NCI-H82 treated with DMSO at 0.1 percent for 48 hours (cell line): ENCODE data around the gene KSR2.
A peak's percentile ranks its signal among the peaks of the same experiment; 100 is the strongest.

Source experiments
- DNase-seq: peaks from one replicate; lab custom pipeline; 2025; ENCODE audit not compliant: unreplicated experiment; lab: John Stamatoyannopoulos, UW

The KSR2 gene

DNA sequence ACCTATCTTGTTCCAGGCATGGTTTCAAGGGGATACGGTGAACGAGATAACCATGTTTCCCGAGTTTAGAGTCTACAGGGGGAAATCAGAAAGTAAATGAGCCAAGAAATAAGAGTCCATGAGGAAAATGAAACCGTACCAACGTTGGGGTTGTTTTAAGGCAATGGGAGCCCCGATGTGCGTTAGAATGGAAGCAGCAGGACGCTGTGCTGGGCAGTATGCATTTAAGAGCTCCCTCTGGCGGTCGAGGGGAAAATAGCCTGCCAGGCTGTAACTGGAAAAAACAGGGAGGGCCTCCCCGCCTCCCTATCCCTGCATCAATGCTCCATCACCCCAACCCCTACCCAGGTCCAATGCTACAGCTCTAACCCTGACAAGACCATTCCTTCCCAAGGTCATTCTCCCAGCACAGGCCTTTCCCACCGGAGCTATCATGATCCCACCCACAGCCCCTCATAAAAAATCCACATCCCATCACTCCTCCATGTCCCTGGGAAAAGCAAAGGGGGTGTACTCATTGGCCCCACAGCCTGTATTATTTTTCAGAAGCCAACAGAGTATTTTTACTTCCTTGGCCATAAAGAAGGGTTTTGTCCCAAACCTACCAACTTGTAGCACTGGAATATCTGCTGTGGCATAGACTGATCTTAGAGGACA is 381.0 kb downstream of the KSR2 start:
- peak; percentile 11 for DNase-seq

DNA sequence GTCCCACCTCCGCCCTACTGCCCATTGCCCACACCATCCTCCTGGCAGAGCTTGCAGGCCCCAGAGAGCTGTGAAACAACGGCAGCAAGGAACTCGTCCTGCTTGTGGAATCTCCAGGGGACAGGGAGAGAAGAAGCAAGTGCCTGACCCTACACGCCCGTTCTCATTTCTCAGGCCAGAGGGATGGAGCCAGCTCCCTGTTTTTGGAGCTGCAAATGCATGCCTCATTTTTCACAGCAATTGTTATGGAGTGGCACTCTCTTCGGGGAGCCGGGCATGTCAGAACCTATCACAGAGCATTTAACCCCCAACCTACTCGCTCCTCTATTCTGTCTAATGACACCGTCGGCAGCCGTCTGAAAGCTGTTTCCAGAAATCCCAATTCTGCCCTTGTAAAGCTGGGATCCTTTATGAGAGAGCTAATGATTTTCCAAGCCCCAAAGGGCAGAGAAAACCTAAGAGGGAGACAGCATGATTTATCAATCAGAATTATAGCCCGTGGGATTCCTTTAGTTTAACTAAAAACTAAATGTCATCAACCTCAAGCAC is 385.0 kb downstream of the KSR2 start:
- no peak for DNase-seq

DNA sequence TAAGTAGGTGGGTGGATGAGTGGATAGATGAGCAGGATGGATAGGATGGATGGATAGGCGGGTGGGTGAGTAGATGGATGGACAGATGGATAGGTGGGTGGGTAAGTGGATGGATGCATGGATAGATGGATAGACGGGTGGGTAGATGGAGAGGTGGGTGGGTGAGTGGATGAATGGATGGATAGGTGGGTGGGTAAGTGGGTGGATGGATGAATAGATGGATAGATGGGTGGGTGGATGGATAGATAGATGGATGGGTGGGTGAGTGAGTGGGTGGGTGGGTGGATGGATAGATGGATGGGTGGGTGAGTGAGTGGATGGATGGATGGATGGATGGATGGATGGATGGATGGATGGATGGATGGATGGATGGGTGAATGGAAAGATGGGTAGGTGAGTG is 385.7 kb downstream of the KSR2 start:
- DNase-seq: no peak

DNA sequence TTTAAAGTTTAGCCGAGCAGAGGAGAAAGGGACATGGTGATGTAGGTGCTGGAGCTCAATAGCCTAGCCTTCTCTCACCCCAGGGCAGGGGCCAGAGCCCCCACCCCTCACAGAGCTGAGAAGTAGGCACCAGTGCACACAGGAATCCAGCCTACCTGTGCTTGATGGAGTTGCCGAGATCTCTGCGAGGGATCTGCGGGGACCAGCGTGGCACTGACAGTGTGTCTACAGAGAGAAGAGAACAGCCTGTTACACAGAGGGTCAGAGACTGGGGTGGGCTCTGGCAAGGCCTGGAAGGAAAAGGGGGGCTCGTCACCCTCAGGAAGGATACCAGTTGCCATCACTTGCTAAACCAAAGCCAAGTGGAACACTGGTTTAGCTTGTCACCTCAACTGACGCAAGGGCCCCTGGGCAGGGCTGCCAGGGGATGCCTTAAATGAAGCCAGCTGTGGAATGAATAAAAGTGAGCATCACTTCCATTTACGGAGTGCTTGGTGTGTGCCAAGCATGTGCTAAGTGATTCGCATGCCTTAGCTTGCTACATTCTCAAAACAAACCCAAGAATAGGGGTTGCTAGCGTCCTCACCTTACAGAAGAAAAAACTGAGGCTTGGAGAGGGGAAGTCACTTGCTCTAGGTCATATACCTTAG is 386.5 kb downstream of the KSR2 start:
- DNase-seq: no peak

DNA sequence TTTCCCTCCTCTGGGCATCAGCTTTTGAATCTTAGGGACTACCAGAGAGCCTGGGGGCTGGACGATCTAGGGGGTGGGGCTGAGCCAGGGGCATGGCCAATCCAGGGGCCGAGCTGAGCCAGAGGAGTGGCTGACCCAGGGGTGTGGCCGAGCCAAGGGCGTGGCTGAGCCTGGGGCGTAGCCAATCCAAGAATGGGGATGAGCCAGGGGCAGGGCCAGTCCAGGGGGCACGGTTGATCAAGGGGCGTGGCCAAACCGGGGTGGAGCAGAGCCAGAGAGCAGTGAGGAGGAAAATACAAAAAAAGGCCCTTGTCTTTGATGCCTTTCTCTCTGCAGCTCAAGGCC is 388.1 kb downstream of the KSR2 start:
- DNase-seq: peak; percentile 82

DNA sequence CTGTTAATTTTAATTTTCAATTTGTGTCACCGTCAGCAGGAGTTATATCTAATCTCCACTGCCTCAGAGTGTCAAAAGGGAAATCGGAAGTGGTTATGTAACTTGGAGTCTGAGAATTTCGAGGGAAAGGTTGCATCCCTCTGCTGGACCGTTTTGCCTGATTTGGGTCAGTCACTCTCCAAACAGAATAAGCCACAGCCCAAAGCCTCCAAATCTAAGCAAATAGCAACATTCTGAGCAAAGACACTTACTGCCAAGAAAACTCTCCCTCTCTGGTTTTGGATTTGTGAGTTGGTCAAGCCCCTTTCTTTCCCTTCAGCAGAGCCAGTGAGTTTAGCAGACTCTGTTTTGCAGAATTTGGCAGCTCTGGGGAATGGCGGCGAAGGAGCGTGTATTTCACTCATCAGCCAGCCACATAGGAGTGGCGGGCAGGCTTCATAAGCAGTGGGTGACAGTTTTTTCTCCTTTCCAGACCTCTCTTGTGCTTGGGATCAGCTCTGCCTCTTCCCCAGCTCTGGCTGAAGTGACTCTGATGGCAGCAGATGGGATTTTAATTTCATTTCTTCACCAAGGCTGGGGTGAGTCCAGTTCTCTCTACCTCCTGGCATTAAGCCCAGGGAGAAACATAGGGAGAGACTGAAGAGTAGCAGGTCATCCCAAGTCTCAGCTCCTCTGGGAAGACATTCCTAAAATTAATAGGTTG is 388.6 kb downstream of the KSR2 start:
- DNase-seq: no peak

DNA sequence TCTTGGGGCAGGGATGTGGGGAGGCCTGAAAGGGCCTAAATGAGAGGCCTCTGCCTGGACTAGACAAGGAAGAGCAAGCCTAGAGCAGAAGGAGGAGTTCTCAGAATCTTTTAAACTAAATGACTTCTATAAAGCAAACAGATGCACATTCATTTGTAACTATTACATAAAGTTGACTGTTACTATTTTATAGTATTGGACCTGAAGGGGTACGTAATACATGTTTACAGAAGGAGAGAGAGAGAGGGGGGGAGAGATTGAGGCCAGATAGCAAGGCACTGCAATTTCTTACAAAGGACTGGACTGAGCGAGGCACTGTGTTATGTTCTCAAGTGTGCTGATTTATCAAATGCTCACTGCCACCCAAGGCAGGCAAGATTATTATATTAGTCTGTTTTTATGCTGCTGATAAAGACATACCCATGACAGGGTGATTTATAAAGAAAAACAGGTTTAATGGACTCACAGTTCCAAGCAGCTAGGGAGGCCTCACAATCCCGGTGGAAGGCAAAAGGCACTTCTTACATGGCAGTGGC is 391.6 kb downstream of the KSR2 start:
- DNase-seq: no peak

DNA sequence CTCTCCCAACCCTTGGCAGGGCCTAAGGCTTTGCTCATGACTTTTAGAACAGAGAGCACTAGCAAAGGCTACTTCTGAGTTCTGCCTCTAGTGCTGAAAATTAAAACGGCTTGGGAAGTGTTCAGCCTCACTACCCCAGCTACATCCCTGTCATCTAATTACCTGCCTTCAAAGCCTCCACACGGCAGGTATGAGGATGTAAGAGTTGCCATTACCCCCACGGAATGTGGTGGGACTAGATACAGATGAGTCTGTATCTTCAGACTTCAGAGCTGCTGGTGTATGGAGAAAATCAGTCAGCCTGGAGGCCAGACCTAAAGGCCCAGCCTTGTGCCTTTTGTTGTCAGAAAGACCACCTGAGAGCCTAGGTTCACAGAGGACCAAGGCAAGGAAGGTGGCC is 392.7 kb downstream of the KSR2 start:
- no peak for DNase-seq

DNA sequence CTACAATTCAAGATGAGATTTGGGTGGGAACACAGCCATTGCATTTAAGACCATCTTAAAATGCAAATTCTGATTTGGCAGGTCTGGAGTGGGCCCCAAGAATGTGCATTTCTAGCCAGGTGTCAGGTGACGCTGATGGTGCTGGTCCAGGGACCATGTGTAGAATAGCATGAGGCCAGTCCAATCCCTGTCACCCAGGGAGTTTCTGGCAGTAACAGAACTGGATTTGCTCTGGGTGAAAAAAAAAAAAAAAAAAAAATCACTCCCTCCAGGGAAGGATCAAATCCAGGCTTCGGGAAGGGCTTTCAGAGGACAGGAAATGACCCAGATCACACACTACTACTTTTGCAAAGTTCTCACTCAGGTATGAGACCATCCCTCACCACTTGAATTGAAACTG is 394.1 kb downstream of the KSR2 start:
- DNase-seq: no peak

DNA sequence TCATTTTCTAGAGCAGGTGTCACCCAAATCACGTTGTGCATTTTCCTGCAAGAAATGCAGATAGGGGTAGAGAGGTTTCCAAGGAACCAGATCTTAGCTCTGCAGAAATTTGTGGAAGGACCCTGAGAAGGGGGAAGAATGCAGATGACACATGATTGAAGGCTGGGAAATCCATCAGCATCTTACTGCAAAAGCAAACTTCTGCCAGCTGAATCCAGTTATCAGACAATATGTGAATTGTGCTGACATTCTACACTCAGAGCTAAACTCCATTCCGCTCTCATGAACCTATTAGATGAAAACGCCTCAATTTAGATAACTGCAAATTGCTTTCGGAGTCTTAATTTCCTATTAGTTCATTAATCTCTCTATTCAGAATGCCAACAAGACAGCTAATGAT is 396.0 kb downstream of the KSR2 start:
- no peak for DNase-seq

DNA sequence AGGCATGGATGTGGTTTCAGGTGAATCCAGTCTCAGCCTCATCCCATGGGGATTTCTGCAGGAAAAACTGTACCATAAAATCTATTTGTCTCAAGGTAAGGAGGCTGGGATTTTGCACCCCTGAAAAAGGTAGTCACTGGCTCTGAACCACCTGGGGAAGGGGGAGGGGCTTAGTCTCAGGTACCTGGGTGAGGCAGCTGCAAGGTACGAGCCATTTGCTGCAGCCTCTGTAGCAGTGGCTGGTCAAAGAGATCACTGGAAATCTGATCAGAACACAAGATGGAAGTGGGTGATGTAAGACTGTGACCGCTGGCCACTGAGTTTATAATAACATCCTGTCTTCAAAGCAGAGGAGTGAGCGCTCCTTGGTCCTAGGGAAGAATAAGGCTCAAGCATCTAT is 397.5 kb downstream of the KSR2 start:
- no peak for DNase-seq

DNA sequence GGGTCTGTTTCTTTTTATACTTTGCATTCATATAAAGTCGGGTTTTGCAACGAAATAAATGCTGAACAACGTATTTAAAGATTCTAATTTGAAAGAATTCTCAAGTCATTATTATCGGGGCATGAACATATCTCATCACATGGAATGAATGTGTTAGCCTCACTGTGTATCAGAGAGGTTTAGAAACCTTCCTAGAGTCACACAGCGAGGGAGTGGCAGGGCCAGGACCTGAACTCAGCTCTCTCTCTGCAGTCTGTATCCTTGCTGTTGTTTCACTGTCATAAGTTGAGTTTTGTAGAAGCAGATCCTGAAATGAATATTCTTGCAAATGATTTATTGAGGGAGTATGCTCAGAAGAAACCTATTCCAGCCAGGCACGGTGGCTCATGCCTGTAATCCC is 398.2 kb downstream of the KSR2 start:
- DNase-seq: no peak

DNA sequence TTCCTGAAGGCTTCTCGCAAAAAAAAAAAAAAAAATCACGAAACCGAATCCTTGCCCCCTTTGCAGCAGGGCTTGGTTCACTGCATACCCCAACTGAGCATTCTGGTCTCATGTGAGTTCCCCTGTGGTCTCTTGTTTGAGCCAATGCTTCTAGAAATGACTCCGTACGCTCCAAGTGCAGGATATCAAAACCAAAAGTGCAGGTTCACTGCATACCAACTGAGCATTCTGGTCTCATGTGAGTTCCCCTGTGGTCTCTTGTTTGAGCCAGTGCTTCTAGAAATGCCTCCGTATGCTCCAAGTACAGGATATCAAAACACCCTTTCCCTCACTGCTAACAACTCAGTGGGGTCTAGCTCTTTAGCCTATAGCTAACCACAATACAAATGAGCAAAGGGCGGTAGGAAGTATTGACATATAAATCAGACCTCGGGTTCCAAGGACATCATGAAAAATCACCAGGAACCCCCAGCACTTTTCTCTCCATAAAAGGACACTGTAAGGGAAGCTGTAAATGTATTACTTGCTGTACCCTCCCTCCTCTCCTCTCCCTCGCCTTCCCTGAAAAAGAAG is 401.1 kb downstream of the KSR2 start:
- DNase-seq: no peak

DNA sequence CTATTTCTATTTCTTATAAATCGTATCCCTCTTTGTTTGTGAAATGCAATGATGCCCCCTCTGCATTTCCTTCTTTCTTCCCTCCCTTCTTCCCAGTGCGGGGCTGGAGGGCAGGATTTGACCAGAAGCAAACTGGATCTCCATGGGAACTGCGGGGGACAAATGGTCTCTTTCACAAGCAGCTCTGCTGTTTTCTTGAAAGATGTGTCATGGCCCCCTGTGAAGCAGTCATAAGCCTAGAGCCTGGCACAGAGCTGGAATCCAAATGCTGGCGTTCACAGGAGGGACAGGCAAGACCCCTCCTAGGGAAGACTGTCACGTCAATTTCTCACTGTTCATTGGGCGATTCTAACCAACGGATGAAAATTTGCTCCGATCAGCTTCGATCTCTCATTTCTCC is 403.9 kb downstream of the KSR2 start:
- DNase-seq: no peak

DNA sequence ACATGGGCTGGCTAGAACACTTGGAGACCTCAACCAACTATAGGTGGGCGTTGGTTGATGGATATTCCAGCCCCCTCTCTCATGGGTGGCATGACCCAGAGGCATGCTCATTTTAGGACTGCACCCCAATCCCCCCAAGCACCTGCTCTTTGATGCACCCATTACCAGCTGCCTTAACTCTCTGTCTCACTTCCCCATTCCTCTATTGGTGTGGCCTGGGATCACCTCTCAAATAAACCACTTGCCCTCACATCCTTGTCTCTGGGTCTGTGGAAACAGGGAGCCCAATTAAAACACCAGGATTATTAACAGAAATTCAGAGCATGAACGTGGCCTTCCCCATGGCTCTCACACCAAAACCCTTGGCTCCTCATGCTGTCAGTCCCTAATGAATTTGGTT is 405.1 kb downstream of the KSR2 start:
- DNase-seq: no peak

DNA sequence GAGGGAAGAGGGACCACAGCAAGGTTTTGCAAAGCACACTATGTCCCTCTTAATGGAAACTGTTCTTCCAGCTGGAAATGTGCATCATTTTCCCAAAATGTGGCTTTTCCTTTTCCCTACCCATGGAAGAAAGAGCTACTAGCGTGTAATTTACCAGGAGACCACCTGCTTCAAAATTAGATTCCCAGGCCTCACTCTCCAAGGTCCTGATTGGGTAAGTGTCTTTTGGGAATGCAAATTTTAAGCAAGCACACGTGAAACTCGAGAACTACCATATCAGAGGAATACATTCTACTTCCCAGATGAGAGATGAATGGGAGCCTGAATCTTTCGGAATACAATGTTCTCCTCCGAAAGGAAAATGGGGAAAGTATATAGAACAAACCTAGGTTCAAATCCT is 405.8 kb downstream of the KSR2 start:
- no peak for DNase-seq

DNA sequence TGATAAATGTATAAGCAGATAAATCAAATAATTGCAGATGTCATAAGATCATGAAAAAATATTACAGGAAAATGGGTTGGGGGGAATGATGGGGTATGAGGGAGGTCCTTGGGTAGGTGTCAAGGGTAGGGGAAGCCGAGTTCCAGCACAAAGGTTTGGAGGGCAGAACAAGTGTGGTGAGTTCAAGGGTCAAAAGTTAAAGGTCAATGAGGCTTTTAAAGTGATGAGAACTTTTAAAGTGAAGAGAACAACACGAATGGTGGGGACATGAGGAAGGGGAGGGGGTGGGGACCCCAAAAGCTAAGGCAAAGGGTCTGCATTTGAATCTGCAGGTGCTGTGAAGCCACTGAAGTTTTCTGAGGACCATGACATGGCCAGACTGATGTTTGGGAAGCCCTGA is 406.8 kb downstream of the KSR2 start:
- no peak for DNase-seq

DNA sequence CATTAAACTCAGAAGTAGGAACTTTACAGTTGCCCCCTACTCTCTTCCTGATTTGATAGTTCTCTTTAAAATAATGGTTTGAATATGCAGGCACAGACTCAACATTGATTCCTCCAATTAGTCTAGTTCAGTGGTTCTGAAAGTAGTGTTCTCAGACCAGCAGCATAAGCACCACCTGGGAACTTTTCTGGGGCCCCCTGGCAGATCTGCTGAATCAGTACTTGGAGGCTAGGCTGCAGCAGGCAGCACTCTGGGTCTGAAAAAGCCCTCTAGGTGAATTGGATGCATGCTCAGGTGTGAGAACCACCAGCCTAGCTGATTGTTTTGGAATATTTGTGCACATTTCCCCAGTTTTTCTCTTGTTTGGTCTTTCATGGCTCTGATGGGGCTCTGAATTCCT is 408.8 kb downstream of the KSR2 start:
- DNase-seq: no peak

DNA sequence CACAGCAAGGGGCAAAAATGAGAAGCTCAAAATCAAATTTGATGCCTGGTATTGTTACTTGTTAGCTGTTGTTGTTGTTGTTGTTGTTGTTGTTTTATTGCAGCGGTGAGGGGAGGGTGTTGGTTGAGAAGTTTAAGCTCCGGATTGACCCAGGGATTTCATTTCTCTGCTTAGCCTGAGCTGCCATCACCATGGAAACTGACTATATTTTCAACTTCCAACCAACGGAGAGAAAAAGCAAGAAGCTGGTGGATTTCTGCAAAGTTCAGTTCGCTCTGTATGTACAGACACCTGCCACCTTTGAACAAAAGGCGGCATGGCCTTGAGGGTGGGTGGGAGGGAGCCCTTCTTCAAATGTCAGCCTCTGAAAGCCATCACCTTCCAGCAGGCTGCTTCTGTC is 412.9 kb downstream of the KSR2 start:
- no peak for DNase-seq

DNA sequence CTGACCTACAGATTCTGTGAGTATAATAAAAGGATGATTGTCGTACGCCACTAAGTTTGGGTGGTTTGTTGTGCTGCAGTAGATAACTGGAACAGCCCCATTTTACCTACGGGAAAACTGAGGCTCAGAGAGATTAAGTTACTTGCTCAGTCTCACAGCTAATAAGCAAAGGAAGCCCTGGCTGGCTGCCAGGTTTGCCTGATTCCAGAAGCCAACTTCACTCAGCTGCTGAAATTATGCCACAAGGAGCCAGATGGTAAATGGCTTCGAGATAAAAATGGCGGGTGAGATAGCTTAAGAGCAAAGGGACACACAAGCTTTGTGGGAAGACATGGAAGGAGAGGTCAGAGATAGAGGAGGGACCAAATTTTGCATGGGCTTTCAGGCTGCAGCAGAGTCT is 415.8 kb downstream of the KSR2 start:
- DNase-seq: no peak

DNA sequence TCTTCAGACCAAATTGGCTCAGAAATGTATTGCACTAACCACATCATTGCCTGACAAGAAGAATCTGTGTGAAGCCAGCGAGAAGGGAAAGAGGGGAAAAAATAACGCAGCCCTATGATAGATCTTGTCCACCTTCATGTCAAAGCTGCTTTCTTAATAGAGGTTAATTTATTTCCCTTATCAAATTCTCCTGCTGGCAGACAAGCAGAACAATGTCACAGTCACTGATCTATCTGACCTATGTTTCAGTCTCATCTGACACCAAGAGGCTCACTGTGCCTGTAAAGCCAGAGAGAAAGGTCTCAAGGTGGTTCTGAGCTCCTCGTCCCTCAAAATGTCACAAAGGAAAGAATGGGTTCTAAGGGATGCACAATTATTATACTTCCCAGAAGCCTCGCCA is 417.1 kb downstream of the KSR2 start:
- no peak for DNase-seq

DNA sequence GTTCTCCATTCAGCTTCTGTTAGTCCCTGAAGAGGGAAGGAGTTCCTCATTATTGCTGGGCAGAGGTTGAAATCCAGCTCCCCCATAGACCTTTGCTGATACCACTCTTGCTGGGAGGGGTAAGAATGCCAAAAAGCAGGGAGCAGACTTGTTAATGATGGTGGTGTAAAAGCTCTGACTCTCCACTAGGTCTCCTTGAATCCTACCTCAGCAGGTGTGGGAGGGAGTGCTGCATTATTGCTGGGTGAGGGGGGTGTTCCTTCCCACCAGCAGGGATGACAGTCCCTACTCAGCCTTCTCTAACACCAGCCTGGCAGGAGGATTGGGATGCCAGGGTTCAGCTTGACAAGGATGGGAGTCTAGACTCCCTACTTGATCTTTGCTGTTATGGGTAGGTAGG is 421.6 kb downstream of the KSR2 start:
- DNase-seq: no peak
